GM18508 (cell line): ENCODE data around the gene SRRM5.
"Not testable (repeated sequence)": the region's sequence is repeated elsewhere in the genome, so short reads cannot be mapped to it uniquely, and the experiment has no call there.

Experiments used
- ATAC-seq: cut with Tn5 transposase; IDR thresholded peaks from one replicate; pipeline ENCODE4 v1.9.1; 2021; ENCODE audit warnings: moderate number of reproducible peaks; ENCODE audit not compliant: insufficient read depth, unreplicated experiment

The SRRM5 gene

DNA sequence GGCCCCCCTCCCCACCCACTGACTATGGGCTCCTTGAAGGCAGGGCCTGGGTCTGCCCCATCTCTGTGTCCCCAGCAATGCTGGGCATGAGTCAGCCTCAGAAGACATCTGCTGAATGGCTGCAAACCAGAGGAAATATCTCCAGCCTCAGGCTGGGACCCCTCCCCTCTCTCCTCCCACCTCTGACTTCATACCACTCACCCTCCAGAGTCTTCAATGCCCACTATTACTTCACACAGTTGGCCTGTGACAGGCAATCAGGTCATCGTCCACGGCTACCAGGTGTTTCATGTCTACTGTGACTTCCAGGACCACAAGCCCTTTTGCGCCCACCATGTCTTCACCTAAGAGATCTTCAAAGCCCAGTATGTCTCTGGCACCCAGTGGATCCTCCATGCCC lies at the start of gene SRRM5:
SRRM5 (plus strand) TSS at position 301 of the 400 bp plus-strand sequence; CDS start at position 335, 34 bp downstream.
- no peak for ATAC-seq

DNA sequence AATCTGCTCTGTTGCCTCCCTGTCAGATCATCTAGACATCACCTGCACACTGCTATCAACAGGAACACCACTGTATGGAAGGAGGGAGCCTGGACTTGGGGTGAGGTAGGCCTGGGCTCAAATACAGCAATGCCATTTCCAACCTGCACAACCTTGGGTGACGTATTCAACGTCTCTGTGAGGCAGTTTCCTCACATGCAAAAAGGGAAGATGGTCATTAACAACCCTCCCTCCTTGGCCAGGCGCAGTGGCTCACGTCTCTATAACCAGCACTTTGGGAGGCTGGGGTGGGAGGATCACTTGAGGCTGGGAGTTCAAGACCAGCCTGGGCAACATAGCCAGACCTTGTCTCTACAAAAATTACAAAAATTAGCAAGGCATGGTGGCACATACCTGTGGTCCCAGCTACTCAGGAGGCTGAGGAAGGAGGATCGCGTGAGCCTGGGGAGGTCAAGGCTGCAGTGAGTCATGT lies 49.6 kb upstream of the SRRM5 start:
- ATAC-seq, result no peak

- ATAC-seq, result no peak
Observed at GRCh38 chr19:43562698-43563241, 49.1 kb upstream of the SRRM5 start.

- ATAC-seq, result no peak
Observed at GRCh38 chr19:43563816-43564457, 48.0 kb upstream of the SRRM5 start.

DNA sequence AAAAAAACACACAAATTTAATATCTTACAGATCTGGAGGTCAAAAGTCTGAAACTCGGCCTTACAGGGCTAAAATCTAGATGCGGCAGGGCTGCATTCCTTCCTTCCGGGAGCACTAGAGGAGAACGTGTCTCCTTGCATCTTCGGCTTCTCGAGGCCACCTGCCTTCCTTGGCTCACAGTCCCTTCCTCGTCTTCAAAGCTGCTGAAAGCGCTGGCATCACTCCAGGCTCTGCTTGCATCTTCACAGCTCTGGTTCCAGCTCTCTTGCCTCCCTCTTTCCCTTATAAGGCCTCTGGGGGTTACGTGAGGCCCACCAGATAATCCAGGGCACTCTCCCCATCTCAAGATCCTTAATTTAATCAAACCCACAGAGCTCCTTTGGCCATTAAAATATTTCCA lies 47.1 kb upstream of the SRRM5 start:
- ATAC-seq, result no peak

GRCh38 chr19:43569657-43570056 lies 42.2 kb upstream of the SRRM5 start:
- no peak for ATAC-seq

- no peak for ATAC-seq
Observed at GRCh38 chr19:43570174-43570791, 41.6 kb upstream of the SRRM5 start.

- ATAC-seq, result no peak
Observed at GRCh38 chr19:43572171-43572588, 39.7 kb upstream of the SRRM5 start.

DNA sequence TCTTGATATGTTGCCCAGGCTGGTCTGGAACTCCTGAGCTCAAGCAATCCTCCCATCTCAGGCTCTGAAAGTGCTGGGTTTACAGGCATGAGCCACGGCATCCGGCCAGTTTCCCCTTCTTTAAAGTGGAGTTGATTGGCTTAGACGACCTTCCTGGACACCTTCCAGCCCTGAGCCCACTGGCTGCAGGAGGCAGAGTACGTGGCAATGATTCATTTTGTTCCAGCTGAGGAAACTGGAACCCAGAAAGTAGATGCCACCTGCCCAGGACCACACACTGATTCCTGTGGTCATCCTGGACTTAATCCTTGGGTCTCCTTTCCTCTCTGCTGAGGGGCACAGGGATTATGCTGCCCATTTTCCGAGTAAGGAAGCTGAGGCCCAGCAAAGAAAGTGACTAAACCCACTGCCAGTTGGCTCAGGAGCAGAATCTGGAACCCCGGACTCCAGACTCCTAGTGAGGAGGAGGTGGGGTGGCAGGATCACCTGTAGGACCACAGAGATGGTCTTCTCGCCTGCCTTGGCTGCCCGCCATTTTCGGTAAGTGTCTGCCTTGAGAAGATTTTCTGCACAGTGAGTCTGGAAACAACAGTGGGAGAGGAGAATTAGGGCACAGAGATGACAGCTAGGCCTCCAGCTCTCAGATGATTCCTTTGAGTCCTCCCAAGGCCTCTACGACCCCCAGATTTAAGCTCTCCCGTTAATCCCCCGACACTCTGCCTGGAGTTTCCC lies 37.3 kb upstream of the SRRM5 start:
- ATAC-seq, result no peak

GRCh38 chr19:43575156-43575950 lies 36.5 kb upstream of the SRRM5 start, which contains the start of the genes PINLYP and XRCC1:
Gene PINLYP (plus strand): TSS chr19:43575801. CDS start chr19:43577192, 1,391 bp downstream.
Gene XRCC1 (minus strand): TSS chr19:43575527. CDS start chr19:43575458, 69 bp downstream.
- ATAC-seq, result peak; percentile 72

GRCh38 chr19:43575955-43576878 lies 35.7 kb upstream of the SRRM5 start:
- ATAC-seq, result no peak

GRCh38 chr19:43578787-43579186 lies 33.1 kb upstream of the SRRM5 start:
- no peak for ATAC-seq

DNA sequence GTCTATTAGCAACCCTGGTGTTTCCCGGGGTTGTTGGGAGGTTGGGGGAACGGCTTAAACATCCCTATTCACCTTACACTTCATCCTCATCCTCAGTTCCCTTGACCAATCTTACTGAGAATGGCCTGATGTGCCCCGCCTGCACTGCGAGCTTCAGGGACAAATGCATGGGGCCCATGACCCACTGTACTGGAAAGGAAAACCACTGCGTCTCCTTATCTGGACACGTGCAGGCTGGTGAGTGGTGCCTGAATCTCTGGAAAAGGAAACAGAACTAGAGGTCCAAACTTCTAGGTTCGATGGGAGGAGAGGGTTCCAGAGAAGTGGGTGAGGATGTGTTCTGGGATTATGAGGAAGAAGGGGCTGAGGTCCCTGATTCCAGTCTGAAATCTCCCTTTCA lies 30.4 kb upstream of the SRRM5 start:
- ATAC-seq, result no peak

- no peak for ATAC-seq
Observed at GRCh38 chr19:43582495-43582894, 29.4 kb upstream of the SRRM5 start.

DNA sequence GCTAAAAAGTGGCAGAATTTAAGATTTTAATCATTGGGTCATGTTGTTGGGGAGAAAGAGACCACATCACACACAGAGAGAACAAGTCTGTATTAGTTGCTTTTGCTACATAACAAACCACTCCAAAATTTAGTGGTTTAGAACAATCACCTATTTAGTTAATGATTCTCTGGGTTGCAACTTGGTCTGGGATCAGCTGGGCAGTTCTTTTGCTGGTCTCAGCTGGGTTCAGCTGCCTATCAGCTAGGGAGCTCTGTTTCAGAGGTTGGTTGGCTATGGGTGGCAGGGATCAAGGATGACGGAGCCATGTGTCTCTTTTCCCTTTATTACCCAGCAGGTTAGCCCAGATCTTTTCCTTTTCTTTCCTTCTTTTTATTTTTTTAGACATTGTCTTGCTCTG lies 27.4 kb upstream of the SRRM5 start:
- ATAC-seq, result no peak

- no peak for ATAC-seq
Observed at GRCh38 chr19:43586346-43586745, 25.5 kb upstream of the SRRM5 start.

DNA sequence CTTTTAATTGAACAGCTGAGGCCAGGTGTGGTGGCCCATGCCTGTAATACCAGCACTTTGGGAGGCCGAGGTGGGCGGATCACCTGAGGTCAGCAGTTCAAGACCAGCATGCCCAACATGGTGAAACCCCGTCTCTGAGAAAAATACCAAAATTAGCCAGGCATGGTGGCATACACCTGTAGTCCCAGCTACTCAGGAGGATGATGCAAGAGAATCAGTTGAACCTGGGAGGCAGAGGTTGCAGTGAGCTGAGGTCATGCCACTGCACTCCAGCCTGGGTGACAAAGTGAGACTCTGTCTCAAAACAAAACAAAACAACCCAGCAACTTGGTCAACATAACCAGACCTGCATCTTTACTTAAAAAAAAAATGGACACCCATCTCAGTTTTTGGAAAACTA lies 24.9 kb upstream of the SRRM5 start:
- not testable (repeated sequence) for ATAC-seq

- no peak for ATAC-seq
Observed at GRCh38 chr19:43589277-43589676, 22.6 kb upstream of the SRRM5 start.

- no peak for ATAC-seq
Observed at GRCh38 chr19:43589678-43590077, 22.2 kb upstream of the SRRM5 start.
